Subcutaneous adipose tissue (tissue), 4 donors: ENCODE data around the gene NFKBIE. TPM values are rescaled to one million over a fixed set of nuclear protein-coding genes. Genes with fewer than 3 reads are reported as not detected.

Experiments
- CTCF ChIP-seq: fragments of 450-650 bp; IDR thresholded peaks from one replicate; pipeline ENCODE4 v1.5.1; 2016; ENCODE audit warnings: low read depth, mild to moderate bottlenecking, control low read depth, antibody characterized with exemption, moderate library complexity
- total RNA-seq, 4 donors: library from RNA; depleted of rRNA; stranded (reverse); fragments of >200 nt; gene quantifications; one replicate each; pipeline ENCODE4 v1.1.0, GENCODE V29; 2016

The NFKBIE gene
- total RNA-seq, 4 donors from 2014 or later: 2.1 to 9.0 (median 5.5) TPM

GRCh38 chr6:44255105-44255808 lies 10.1 kb downstream of the NFKBIE start:
- TF ChIP-seq CTCF: no peak

- no peak for TF ChIP-seq CTCF
Observed at GRCh38 chr6:44254191-44255104, 10.9 kb downstream of the NFKBIE start.

- TF ChIP-seq CTCF: no peak
Observed at GRCh38 chr6:44253307-44254101, 11.8 kb downstream of the NFKBIE start.

- no peak for TF ChIP-seq CTCF
Observed at GRCh38 chr6:44251576-44252524, 13.5 kb downstream of the NFKBIE start.

- no peak for TF ChIP-seq CTCF
Observed at GRCh38 chr6:44250718-44251123, 14.6 kb downstream of the NFKBIE start.

- no peak for TF ChIP-seq CTCF
Observed at GRCh38 chr6:44250067-44250717, 15.2 kb downstream of the NFKBIE start.
